Neural progenitor cell (in vitro differentiated cells): ENCODE data around the gene RNU1-1. TPM values are rescaled to one million over a fixed set of nuclear protein-coding genes. Genes with fewer than 3 reads are reported as not detected.
"Not testable (repeated sequence)": the region's sequence is repeated elsewhere in the genome, so short reads cannot be mapped to it uniquely, and the experiment has no call there.

Experiments used
- DNase-seq: peaks from one replicate; pipeline ENCODE4 v3.0.0-alpha.2; 2016; ENCODE audit warnings: low spot score
- H2AFZ ChIP-seq: fragments of 200-600 bp; sonication (generic); replicated peaks from 2 replicates; pipeline ENCODE4 v1.6.1; 2016; ENCODE audit warnings: antibody characterized with exemption
- H3F3A ChIP-seq: fragments of 200-600 bp; sonication (generic); 2 replicates; pipeline ENCODE4 v1.6.1; 2016; ENCODE audit warnings: antibody characterized with exemption, low read depth
- H3K27ac ChIP-seq: fragments of 200-600 bp; sonication (generic); 2 replicates; pipeline ENCODE4 v1.5.1; 2016; ENCODE audit warnings: mild to moderate bottlenecking
- H3K27me3 ChIP-seq: fragments of 200-600 bp; sonication (generic); 2 replicates; pipeline ENCODE4 v1.6.1; 2016; ENCODE audit warnings: mild to moderate bottlenecking, moderate library complexity
- H3K36me3 ChIP-seq: fragments of 200-600 bp; sonication (generic); 2 replicates; pipeline ENCODE4 v1.5.1; 2016
- H3K4me1 ChIP-seq: fragments of 200-600 bp; sonication (generic); 2 replicates; pipeline ENCODE4 v1.6.1; 2016; ENCODE audit warnings: mixed run types
- H3K4me2 ChIP-seq: fragments of 200-600 bp; sonication (generic); 2 replicates; pipeline ENCODE4 v1.6.1; 2016
- H3K4me3 ChIP-seq: fragments of 200-600 bp; sonication (generic); 2 replicates; pipeline ENCODE4 v1.5.1; 2016
- H3K79me2 ChIP-seq: fragments of 200-600 bp; sonication (generic); 2 replicates; pipeline ENCODE4 v1.6.1; 2016; ENCODE audit warnings: low read depth
- H3K9ac ChIP-seq: fragments of 200-600 bp; sonication (generic); 2 replicates; pipeline ENCODE4 v1.6.1; 2016
- H3K9me3 ChIP-seq: fragments of 200-600 bp; sonication (generic); 2 replicates; pipeline ENCODE4 v1.5.1; 2016; ENCODE audit warnings: low read depth
- H4K20me1 ChIP-seq: fragments of 200-600 bp; sonication (generic); 2 replicates; pipeline ENCODE4 v1.6.1; 2016; ENCODE audit warnings: low read depth
- H3K27ac Mint-ChIP-seq: 3 replicates; pipeline ENCODE4 v1.8.0; 2021; ENCODE audit warnings: mixed read lengths
- H3K27me3 Mint-ChIP-seq: 2 replicates; pipeline ENCODE4 v1.8.0; 2022; ENCODE audit warnings: low read depth, mild to moderate bottlenecking, inconsistent platforms, moderate library complexity, mixed read lengths; ENCODE audit not compliant: insufficient read depth
- H3K36me3 Mint-ChIP-seq: 3 replicates; pipeline ENCODE4 v1.8.0; 2021; ENCODE audit warnings: mixed read lengths
- H3K4me1 Mint-ChIP-seq: 3 replicates; pipeline ENCODE4 v1.8.0; 2021; ENCODE audit warnings: mixed read lengths
- H3K4me3 Mint-ChIP-seq: 3 replicates; pipeline ENCODE4 v1.8.0; 2021; ENCODE audit warnings: mild to moderate bottlenecking, moderate library complexity, mixed read lengths
- H3K9me3 Mint-ChIP-seq: 3 replicates; pipeline ENCODE4 v1.8.0; 2020; ENCODE audit warnings: mixed read lengths
- EZH2 ChIP-seq: fragments of 200-600 bp; sonication (generic); IDR thresholded peaks from 2 replicates; pipeline ENCODE4 v1.6.1; 2017; ENCODE audit warnings: antibody characterized with exemption, mild to moderate bottlenecking, moderate library complexity
- EZH2phosphoT487 ChIP-seq: fragments of 200-600 bp; sonication (generic); IDR thresholded peaks from 2 replicates; pipeline ENCODE4 v1.6.1; 2017; ENCODE audit warnings: antibody characterized with exemption
- total RNA-seq: library from RNA; depleted of rRNA; stranded (reverse); fragments of >200 nt; gene quantifications from 2 replicates; pipeline ENCODE4 v1.2.3, GENCODE V29; 2015; ENCODE audit warnings: low replicate concordance
- TF ChIP-seq, protein P1 (sequence below): fragments of 200-600 bp; sonication (generic); IDR thresholded peaks from 2 replicates; pipeline ENCODE4 v1.5.1; 2017; ENCODE audit warnings: antibody characterized with exemption, mild to moderate bottlenecking

Gene RNU1-1
- total RNA-seq, 1 donor from 2014 or later: under 0.01 TPM

DNA sequence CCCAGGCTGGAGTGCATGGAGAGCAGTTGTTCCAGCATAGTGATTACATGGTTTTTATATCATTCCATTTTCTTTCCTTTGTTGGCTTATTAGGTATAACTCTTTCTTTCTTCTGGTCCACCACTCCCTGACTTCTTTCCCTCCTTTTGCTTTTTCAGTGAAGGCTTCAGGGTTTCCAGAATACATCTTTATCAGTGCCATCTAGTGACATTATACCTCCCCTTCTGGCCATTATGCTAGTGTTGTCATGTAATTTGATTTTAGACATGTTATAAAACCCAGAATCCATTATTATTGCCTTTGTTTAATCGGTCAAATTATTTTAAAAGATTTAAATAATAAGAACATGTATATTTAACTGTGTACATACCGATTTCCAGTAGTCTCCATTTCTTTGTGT lies 10.6 kb downstream of the RNU1-1 start:
- H3K4me3 ChIP-seq: no peak overlapping the region
- peaks cover 2% of the 10 kb centered on the region for H3K79me2 ChIP-seq
- H3K4me1 ChIP-seq: no peaks in the 10 kb centered on the region
- DNase-seq: no peak
- H3K9me3 ChIP-seq: no peaks in the 10 kb centered on the region
- no peaks in the 10 kb centered on the region for H3K27me3 ChIP-seq
- Mint-ChIP-seq H3K27ac (no peak overlapping the region), H3K4me1 (peaks cover 7% of the 10 kb centered on the region), H3K27me3 (no peaks in the 10 kb centered on the region), H3K9me3 (peaks cover 18% of the 10 kb centered on the region), H3K4me3 (peak overlapping the region; percentile 38), H3K36me3 (no peaks in the 10 kb centered on the region)
- H3K9ac ChIP-seq: no peak overlapping the region
- no peaks in the 10 kb centered on the region for H4K20me1 ChIP-seq
- H2AFZ ChIP-seq: no peak overlapping the region
- H3K36me3 ChIP-seq: no peaks in the 10 kb centered on the region
- no peak overlapping the region for H3K4me2 ChIP-seq
- TF ChIP-seq, protein P1, sequence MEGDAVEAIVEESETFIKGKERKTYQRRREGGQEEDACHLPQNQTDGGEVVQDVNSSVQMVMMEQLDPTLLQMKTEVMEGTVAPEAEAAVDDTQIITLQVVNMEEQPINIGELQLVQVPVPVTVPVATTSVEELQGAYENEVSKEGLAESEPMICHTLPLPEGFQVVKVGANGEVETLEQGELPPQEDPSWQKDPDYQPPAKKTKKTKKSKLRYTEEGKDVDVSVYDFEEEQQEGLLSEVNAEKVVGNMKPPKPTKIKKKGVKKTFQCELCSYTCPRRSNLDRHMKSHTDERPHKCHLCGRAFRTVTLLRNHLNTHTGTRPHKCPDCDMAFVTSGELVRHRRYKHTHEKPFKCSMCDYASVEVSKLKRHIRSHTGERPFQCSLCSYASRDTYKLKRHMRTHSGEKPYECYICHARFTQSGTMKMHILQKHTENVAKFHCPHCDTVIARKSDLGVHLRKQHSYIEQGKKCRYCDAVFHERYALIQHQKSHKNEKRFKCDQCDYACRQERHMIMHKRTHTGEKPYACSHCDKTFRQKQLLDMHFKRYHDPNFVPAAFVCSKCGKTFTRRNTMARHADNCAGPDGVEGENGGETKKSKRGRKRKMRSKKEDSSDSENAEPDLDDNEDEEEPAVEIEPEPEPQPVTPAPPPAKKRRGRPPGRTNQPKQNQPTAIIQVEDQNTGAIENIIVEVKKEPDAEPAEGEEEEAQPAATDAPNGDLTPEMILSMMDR: no peak
- no peak overlapping the region for H3K27ac ChIP-seq
- peaks cover 20% of the 10 kb centered on the region for H3F3A ChIP-seq

DNA sequence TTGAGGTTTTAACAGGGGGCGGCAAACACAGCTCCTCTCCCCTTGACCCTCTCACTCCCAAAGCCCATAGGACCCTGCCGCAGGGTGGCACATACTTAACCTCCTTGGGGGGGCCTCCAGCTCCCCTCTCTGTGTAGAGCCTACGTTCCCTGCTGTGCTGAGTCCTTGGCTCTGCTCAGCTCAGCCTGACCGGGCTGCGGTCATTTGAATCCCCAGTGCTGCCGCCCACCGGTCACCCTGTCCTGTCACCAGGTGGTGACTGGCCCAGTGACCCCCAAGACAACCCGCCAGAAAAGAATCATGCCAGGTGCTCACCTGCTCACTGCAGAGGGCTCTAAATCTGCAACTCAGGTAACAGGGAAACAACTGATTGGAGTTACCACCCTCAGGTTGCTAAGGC lies 12.6 kb downstream of the RNU1-1 start:
- Histone ChIP-seq H3F3A (peaks cover 15% of the 10 kb centered on the region), H3K79me2 (peaks cover 18% of the 10 kb centered on the region)
- not testable (repeated sequence) for H2AFZ ChIP-seq, H3K4me2 ChIP-seq, DNase-seq, H3K36me3 Mint-ChIP-seq, H3K27me3 ChIP-seq, H3K27me3 Mint-ChIP-seq, H3K9ac ChIP-seq, H3K4me3 ChIP-seq, H3K9me3 ChIP-seq, H3K36me3 ChIP-seq, H3K27ac ChIP-seq, H3K4me1 ChIP-seq, H4K20me1 ChIP-seq
- Mint-ChIP-seq H3K4me3 (peak overlapping the region; percentile 36), H3K4me1 (peaks cover 17% of the 10 kb centered on the region), H3K27ac (peak overlapping the region; percentile 62), H3K9me3 (peaks cover 15% of the 10 kb centered on the region)

DNA sequence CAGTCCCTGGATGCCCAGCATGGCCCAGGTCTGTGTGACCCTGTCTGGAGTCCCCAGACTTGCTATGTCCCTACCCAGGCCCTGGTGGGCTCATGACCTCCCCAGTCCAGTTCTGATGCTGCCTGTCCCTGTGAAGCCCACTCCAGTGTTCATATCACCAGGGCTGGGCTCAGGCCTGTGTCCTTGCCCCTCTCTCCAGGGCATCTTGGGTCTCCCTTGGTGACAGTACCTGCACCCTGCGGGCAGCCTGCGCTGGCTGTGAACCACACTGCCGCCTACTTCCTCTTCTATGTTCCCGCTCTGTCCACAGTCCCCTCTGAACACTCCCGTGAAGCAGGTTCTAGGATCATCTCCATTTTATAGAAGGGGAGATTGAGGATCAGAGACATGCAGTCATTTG lies 13.1 kb downstream of the RNU1-1 start:
- H2AFZ ChIP-seq, H3K27me3 ChIP-seq, DNase-seq, H3K36me3 Mint-ChIP-seq, H3K4me1 ChIP-seq, H3K4me3 ChIP-seq, H3K27me3 Mint-ChIP-seq, H3K9ac ChIP-seq, H3K27ac ChIP-seq, H4K20me1 ChIP-seq, H3K36me3 ChIP-seq, H3K9me3 ChIP-seq, H3K4me2 ChIP-seq: not testable (repeated sequence)
- peaks cover 17% of the 10 kb centered on the region for H3K4me1 Mint-ChIP-seq
- H3K27ac Mint-ChIP-seq: peak overlapping the region; percentile 62
- H3F3A ChIP-seq: peaks cover 15% of the 10 kb centered on the region
- peaks cover 18% of the 10 kb centered on the region for H3K79me2 ChIP-seq
- peak overlapping the region; percentile 36 for H3K4me3 Mint-ChIP-seq
- peaks cover 14% of the 10 kb centered on the region for H3K9me3 Mint-ChIP-seq

DNA sequence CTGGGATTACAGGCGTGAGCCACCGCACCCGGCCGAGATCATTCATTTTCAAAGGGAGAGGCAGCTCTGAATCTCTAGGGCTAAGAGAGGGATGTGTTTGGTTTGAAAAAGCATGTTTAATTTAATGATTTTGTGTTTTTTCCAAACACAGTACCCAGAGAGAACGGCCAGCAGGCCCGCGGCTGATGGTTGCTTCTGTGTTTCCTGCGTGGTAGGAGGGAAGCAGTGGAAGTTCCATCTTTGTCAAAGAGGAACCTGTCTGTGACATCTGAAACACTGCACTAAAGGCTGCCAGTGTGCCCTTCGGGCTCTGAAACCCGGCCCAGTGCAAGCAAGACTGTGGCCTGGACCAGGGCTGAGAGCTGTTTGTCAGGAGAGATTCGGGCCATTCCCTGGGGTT lies 13.6 kb downstream of the RNU1-1 start:
- H3K27me3 Mint-ChIP-seq, H3K4me3 ChIP-seq, H3K36me3 Mint-ChIP-seq, H3K27ac Mint-ChIP-seq, H4K20me1 ChIP-seq, H3K27ac ChIP-seq, H3K9ac ChIP-seq, H2AFZ ChIP-seq, DNase-seq, H3K36me3 ChIP-seq, H3K4me1 ChIP-seq, H3K9me3 ChIP-seq, H3K27me3 ChIP-seq, H3K4me2 ChIP-seq, H3K9me3 Mint-ChIP-seq: not testable (repeated sequence)
- Mint-ChIP-seq H3K4me1 (peaks cover 17% of the 10 kb centered on the region), H3K4me3 (peak overlapping the region; percentile 88)
- Histone ChIP-seq H3K79me2 (peaks cover 18% of the 10 kb centered on the region), H3F3A (peaks cover 15% of the 10 kb centered on the region)

DNA sequence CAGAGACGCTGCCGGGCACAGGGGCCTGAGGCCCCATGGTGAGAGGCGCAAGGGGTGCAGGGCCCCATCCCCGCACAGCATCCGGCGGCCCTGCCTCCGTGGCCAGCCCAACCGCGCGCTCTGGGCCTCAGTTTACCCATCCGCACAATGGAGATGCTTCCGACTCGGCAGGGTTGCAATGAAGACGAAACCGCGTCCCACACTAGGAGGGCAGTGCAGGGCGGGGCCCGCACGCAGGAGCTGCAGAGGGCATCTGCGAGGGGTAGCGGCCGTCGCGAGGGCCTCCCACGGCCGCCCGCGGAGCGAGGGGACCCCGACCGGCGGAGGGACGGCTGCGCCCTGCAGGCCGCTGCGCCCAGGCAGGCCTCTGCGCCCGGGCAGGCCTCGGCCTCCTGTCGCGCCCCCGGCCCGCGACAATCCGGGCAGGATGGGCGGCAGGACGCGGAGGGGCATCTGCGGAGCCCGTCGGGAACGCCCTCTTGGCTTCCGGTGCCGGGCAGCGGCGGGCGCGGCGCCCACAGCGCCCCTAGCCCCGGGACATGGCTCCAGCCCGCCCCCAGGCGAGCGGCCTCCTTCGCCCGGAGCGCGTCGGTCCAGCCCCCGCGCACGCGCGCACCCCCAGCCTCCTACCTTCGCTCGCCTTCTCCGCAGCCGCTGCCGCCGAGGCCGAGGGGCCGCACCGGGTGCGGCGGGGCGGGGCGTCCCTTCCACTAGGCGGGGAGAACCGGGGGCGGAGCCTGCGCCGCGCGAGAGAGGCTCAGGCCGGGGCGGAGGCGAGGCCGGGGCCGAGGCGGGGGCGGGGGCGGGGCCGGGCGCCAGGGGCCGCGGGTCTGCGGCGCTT lies 15.3 kb downstream of the RNU1-1 start:
- no peaks in the 10 kb centered on the region for H3K36me3 ChIP-seq
- peak overlapping the region; percentile 89 for H3K4me3 Mint-ChIP-seq
- peak overlapping the region; percentile 85 for H2AFZ ChIP-seq
- peak overlapping the region; percentile 48 for H3K9ac ChIP-seq
- H4K20me1 ChIP-seq: peaks cover 2% of the 10 kb centered on the region
- no peaks in the 10 kb centered on the region for H3K36me3 Mint-ChIP-seq
- H3K4me1 Mint-ChIP-seq: peaks cover 19% of the 10 kb centered on the region
- TF ChIP-seq, protein P1: peak; percentile 39
- TF ChIP-seq EZH2phosphoT487 (no peak), EZH2 (no peak)
- H3K27me3 Mint-ChIP-seq: no peaks in the 10 kb centered on the region
- peak; percentile 98 for DNase-seq
- H3K79me2 ChIP-seq: peaks cover 26% of the 10 kb centered on the region
- H3K9me3 ChIP-seq: no peaks in the 10 kb centered on the region
- H3K27me3 ChIP-seq: no peaks in the 10 kb centered on the region
- H3K4me3 ChIP-seq: peak overlapping the region; percentile 61
- peak overlapping the region; percentile 84 for H3K4me2 ChIP-seq
- no peaks in the 10 kb centered on the region for H3K4me1 ChIP-seq
- no peak overlapping the region for H3K27ac Mint-ChIP-seq
- peak overlapping the region; percentile 85 for H3K27ac ChIP-seq
- H3F3A ChIP-seq: peaks cover 15% of the 10 kb centered on the region
- no peaks in the 10 kb centered on the region for H3K9me3 Mint-ChIP-seq

DNA sequence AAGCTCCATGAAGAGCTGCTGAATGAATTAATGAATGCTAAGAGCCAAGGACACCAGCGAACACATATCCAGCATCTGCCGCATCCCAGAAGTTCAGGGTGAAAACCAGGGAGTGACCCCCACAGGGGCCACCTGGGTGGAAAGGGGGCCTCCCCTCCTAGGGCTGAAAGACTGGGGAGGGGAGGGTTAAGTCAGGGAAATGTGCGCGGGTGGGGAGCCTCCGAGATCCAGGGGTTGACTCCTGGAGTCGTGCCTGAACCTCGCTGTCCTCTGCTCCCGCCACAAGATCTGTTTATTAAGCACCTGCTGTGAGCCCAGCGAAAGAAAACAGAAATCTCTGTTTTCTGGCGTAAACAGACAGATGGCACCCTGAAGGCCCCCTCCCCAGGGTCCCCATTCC lies 16.0 kb downstream of the RNU1-1 start:
- not testable (repeated sequence) for H3K36me3 ChIP-seq, H2AFZ ChIP-seq, H3K27ac ChIP-seq, H3K27me3 Mint-ChIP-seq, H3K9me3 ChIP-seq, DNase-seq, H3K9me3 Mint-ChIP-seq, H3K4me1 ChIP-seq, H3K36me3 Mint-ChIP-seq, H4K20me1 ChIP-seq, H3K27me3 ChIP-seq
- Histone ChIP-seq H3K4me2 (peak overlapping the region; percentile 84), H3K4me3 (peak overlapping the region; percentile 61), H3K79me2 (peaks cover 31% of the 10 kb centered on the region), H3K9ac (peak overlapping the region; percentile 48), H3F3A (peaks cover 15% of the 10 kb centered on the region)
- Mint-ChIP-seq H3K4me1 (peaks cover 24% of the 10 kb centered on the region), H3K4me3 (peak overlapping the region; percentile 89), H3K27ac (peak overlapping the region; percentile 66)
